GM21529 (cell line): Measurements from ENCODE around the gene KRIT1.

ENCODE experiments used
- ATAC-seq: cut with Tn5 transposase; IDR thresholded peaks from one replicate; pipeline ENCODE4 v1.9.1; 2021; ENCODE audit not compliant: unreplicated experiment

KRIT1 gene

DNA sequence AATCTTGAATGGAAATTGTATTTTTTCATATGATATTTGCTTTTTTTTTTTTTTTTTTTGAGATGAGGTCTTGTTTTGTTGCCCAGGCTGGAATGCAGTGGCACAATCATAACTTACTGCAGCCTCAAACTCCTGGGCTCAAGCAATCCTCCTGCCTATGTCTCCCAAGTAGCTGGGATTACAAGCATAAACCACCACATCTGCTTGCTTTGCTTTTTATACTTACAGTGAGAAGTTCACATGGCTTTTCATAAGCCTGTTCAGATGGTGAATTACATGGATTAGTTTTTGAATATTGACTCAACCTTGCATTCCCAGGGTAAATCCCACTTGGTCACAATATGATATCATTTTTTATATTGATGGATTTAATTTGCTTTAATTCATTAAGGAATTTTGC is 88.7 kb downstream of the KRIT1 start:
- no peak for ATAC-seq

DNA sequence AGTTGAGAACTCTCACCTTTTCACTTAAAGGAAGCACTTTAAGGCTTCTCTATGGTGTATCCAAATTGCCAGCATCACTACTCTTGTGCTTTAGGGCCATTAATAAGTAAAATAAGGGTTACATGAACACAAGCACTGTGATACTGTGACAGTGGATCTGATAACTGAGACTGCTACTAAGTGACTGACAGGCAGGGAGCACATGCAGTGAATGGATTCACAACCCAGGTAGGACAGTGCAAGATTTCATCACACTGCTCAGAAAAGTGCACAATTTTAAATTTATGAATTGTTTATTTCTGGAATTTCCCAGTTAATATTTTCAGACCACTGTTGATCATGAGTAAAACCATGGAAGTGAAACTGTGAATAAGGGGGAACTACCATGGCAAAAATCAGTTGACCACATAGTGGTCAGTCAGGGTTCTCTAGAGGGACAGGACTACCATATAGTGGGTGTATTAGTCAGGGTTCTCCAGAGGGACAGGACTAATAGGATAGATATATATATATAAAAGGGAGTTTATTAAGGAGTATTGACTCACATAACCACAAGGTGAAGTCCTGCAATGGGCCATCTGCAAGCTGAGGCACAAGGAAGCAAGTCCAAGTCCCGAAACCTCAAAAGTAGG is 90.5 kb downstream of the KRIT1 start:
- no peak for ATAC-seq

DNA sequence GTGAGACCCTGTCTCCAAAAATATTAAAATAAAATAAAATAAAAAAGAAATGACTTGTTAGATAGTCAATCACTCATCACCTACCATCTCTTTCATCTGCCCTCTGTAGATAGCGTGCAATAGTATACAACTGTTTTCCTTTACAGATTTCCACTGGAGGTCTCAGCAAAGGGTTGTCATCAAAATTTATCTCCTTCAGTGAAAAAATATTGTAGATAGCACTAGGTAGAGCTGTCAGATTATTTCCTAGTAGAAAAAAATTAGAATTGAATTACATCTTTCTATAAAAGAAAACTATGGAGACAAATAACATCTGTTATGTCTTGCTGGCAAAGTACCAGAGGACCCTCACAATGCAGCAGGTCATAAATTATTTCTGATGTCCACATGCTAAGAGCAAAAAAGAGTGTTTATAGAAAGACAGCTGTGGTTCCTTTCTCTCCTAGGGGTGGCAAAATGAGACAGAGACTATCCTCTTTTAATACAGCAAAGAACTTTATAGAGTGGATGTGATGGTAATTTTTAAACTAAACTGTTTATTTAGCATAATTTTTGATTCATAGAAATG is 95.2 kb downstream of the KRIT1 start:
- ATAC-seq, result no peak

DNA sequence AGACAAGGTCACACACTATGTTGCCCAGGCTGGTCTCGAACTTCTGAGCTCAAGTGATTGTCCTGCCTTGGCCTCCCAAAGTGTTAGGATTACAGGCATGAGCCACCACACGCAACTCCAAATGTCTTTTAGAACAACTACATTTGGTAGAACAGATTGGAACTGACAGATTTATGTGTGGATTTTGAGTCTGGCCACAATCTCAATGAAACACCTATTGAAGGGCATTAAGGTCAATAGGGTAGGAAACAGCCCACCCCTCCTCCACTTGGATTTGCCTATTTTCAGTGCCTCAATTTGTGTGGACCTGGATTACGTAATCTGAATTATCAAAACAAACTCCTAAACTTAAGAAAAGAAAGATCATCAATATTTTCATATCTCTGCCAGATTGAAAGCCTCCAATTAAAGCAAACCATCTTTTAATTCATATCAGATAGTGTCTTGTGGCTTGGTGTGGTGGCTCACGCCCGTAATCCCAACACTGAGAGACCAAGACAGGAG is 95.9 kb downstream of the KRIT1 start:
- no peak for ATAC-seq
